ENCODE data around the gene CEACAM18.
"Not testable (repeated sequence)": the region's sequence is repeated elsewhere in the genome, so short reads cannot be mapped to it uniquely, and the experiment has no call there.

The CEACAM18 gene

GRCh38 chr19:51478381-51479234, at the start of gene CEACAM18:
Gene CEACAM18 (plus strand): TSS chr19:51478539.
- no peak for DNase-seq

GRCh38 chr19:51430221-51430620, 48.1 kb upstream of the CEACAM18 start:
- DNase-seq: no peak

GRCh38 chr19:51431124-51431523, 47.2 kb upstream of the CEACAM18 start:
- no peak for DNase-seq

GRCh38 chr19:51433043-51433442, 45.3 kb upstream of the CEACAM18 start:
- DNase-seq: no peak

GRCh38 chr19:51434456-51434855, 43.9 kb upstream of the CEACAM18 start:
- no peak for DNase-seq

- DNase-seq: peak; percentile 13
Measured at GRCh38 chr19:51439021-51439465, 39.3 kb upstream of the CEACAM18 start.

- no peak for DNase-seq
Measured at GRCh38 chr19:51440052-51440451, 38.3 kb upstream of the CEACAM18 start.

- DNase-seq: peak; percentile 74
Measured at GRCh38 chr19:51440846-51441409, 37.4 kb upstream of the CEACAM18 start.

GRCh38 chr19:51441410-51442390, 36.6 kb upstream of the CEACAM18 start:
- peak; percentile 88 for DNase-seq

GRCh38 chr19:51447510-51447909, 30.8 kb upstream of the CEACAM18 start:
- not testable (repeated sequence) for DNase-seq

GRCh38 chr19:51448011-51448410, 30.3 kb upstream of the CEACAM18 start:
- no peak for DNase-seq

GRCh38 chr19:51448411-51449016, 29.8 kb upstream of the CEACAM18 start:
- DNase-seq: peak; percentile 52

- peak; percentile 57 for DNase-seq
Measured at GRCh38 chr19:51450730-51451307, 27.5 kb upstream of the CEACAM18 start.

GRCh38 chr19:51456541-51457290, 21.6 kb upstream of the CEACAM18 start:
- DNase-seq: no peak

GRCh38 chr19:51457351-51458013, 20.9 kb upstream of the CEACAM18 start:
- no peak for DNase-seq

- DNase-seq: no peak
Measured at GRCh38 chr19:51458051-51458645, 20.2 kb upstream of the CEACAM18 start, which contains the start of gene SIGLEC8. Gene SIGLEC8 (minus strand): TSS chr19:51458454. CDS start chr19:51458387, 67 bp downstream.

GRCh38 chr19:51458899-51459505, 19.3 kb upstream of the CEACAM18 start:
- DNase-seq: no peak

- no peak for DNase-seq
Measured at GRCh38 chr19:51460164-51460992, 18.0 kb upstream of the CEACAM18 start.

GRCh38 chr19:51461723-51462161, 16.6 kb upstream of the CEACAM18 start:
- no peak for DNase-seq

Data from activated naive CD4-positive, alpha-beta T cell treated with Interleukin-2 at 50 U/mL for 16 hours (primary cell).